ENCODE results near the gene GSE1. TPM values are rescaled to one million over a fixed set of nuclear protein-coding genes. Genes with fewer than 3 reads are reported as not detected.

The GSE1 gene
- total RNA-seq, 1 experiment from 2014 or later, result 97.5 TPM

GRCh38 chr16:85681255-85681654 is 68.1 kb downstream of the GSE1 start:
- POLR2A ChIA-PET, result no interaction called here
- Histone ChIP-seq H3K4me3 (ENCODE audit: low read depth in 2 of 2, low read length in 2 of 2) (no peak overlapping the region), H3K9me3 (ENCODE audit: control insufficient read depth, insufficient read depth, low read depth, low read length) (no peaks in the 10 kb centered on the region), H3K4me1 (ENCODE audit: control insufficient read depth, insufficient read depth, low read length) (no peaks in the 10 kb centered on the region), H3K27me3 (ENCODE audit: control insufficient read depth, insufficient read depth, low read length) (no peaks in the 10 kb centered on the region), H3K27ac (ENCODE audit: low read length) (no peak overlapping the region), H3K36me3 (ENCODE audit: control insufficient read depth, insufficient read depth, low read length) (peaks cover 4% of the 10 kb centered on the region)
- in situ Hi-C loops (cut with HindIII; ENCODE audit: low pct_unique_long_range_greater_than_20kb, low sequenced_read_pairs), result no loop called here
- ATAC-seq, result no peak
- CTCF ChIA-PET, result no interaction called here
- intact Hi-C loops (cut with micrococcal nuclease; ENCODE audit: unreplicated experiment), result no loop called here
- DNase-seq (ENCODE audit: low read depth, low spot score), result no peak
- TF ChIP-seq SIN3A (IDR thresholded peaks at IDR 0.05; ENCODE audit: borderline replicate concordance, insufficient read depth, low read depth, low read length), result no peak
- no peak for TF ChIP-seq CTCF (IDR thresholded peaks at IDR 0.05)
- no peak for TF ChIP-seq TCF7L2 (IDR thresholded peaks at IDR 0.05; ENCODE audit: low read depth, low read length)
- TF ChIP-seq REST (IDR thresholded peaks at IDR 0.05; ENCODE audit: insufficient read depth in 1 of 2, low read depth in 2 of 2, low read length in 1 of 2), result no peak
- no peak for TF ChIP-seq POLR2AphosphoS5 (IDR thresholded peaks at IDR 0.05; ENCODE audit: low read depth, low read length)
- no TSS peak for BruUV-seq (replicated peaks)

- ATAC-seq, result 0 out of 2 replicates have a peak, but pooled peaks have one; percentile 13
- in situ Hi-C loops (cut with HindIII; ENCODE audit: low pct_unique_long_range_greater_than_20kb, low sequenced_read_pairs), result no loop called here
- H3K9me3 ChIP-seq (ENCODE audit: control insufficient read depth, insufficient read depth, low read depth, low read length), result no peaks in the 10 kb centered on the region
Measured at GRCh38 chr16:85682516-85682915, 69.4 kb downstream of the GSE1 start.

More at GRCh38 chr16:85682516-85682915, 69.4 kb downstream of the GSE1 start:
- intact Hi-C loops (cut with micrococcal nuclease; ENCODE audit: unreplicated experiment), result no loop called here
- ChIA-PET POLR2A (no interaction called here), CTCF (interaction anchor here (0.7 kb wide), 1 partner anchor 54 kb away, joined by 19 read pairs; no protein-coding TSS in a partner anchor)
- no TSS peak for BruUV-seq (replicated peaks)
- TF ChIP-seq SIN3A (IDR thresholded peaks at IDR 0.05; ENCODE audit: borderline replicate concordance, insufficient read depth, low read depth, low read length), result no peak
- TF ChIP-seq POLR2AphosphoS5 (IDR thresholded peaks at IDR 0.05; ENCODE audit: low read depth, low read length), result no peak
- TF ChIP-seq CTCF (IDR thresholded peaks at IDR 0.05), result no peak
- no peak for TF ChIP-seq REST (IDR thresholded peaks at IDR 0.05; ENCODE audit: insufficient read depth in 1 of 2, low read depth in 2 of 2, low read length in 1 of 2)
- no peak for TF ChIP-seq TCF7L2 (IDR thresholded peaks at IDR 0.05; ENCODE audit: low read depth, low read length)
- Histone ChIP-seq H3K27me3 (ENCODE audit: control insufficient read depth, insufficient read depth, low read length) (no peaks in the 10 kb centered on the region), H3K36me3 (ENCODE audit: control insufficient read depth, insufficient read depth, low read length) (no peaks in the 10 kb centered on the region; the same call in none of the 2 replicates), H3K4me3 (ENCODE audit: low read depth in 2 of 2, low read length in 2 of 2) (no peak overlapping the region), H3K27ac (ENCODE audit: low read length) (no peak overlapping the region), H3K4me1 (ENCODE audit: control insufficient read depth, insufficient read depth, low read length) (peaks cover 3% of the 10 kb centered on the region; the same call in 1 of the 2 replicates)
- DNase-seq (ENCODE audit: low read depth, low spot score), result no peak
